Osteocyte (in vitro differentiated cells): Measurements from ENCODE around the gene CCT7. TPM values are rescaled to one million over a fixed set of nuclear protein-coding genes. Genes with fewer than 3 reads are reported as not detected.

ENCODE experiments used
- DNase-seq: peaks from one replicate; pipeline ENCODE4 v3.0.0; 2021; ENCODE audit warnings: mixed read lengths; ENCODE audit not compliant: unreplicated experiment; ENCODE audit errors: extremely low spot score
- H3K27ac Mint-ChIP-seq: one replicate; pipeline ENCODE4 v1.8.0; 2021; ENCODE audit warnings: mild to moderate bottlenecking, mixed read lengths; ENCODE audit not compliant: unreplicated experiment
- H3K27me3 Mint-ChIP-seq: one replicate; pipeline ENCODE4 v1.8.0; 2021; ENCODE audit warnings: mixed read lengths; ENCODE audit not compliant: unreplicated experiment
- H3K36me3 Mint-ChIP-seq: one replicate; pipeline ENCODE4 v1.8.0; 2021; ENCODE audit warnings: mixed read lengths; ENCODE audit not compliant: unreplicated experiment
- H3K4me1 Mint-ChIP-seq: one replicate; pipeline ENCODE4 v1.8.0; 2021; ENCODE audit warnings: mixed read lengths; ENCODE audit not compliant: unreplicated experiment
- H3K4me3 Mint-ChIP-seq: one replicate; pipeline ENCODE4 v1.8.0; 2021; ENCODE audit warnings: mild to moderate bottlenecking, moderate library complexity, mixed read lengths; ENCODE audit not compliant: unreplicated experiment
- H3K9me3 Mint-ChIP-seq: one replicate; pipeline ENCODE4 v1.8.0; 2021; ENCODE audit warnings: mixed read lengths; ENCODE audit not compliant: unreplicated experiment
- total RNA-seq: library from RNA; stranded (reverse); gene quantifications from 2 replicates; pipeline ENCODE4 v1.2.1, GENCODE V29; 2021
- TF ChIP-seq, protein P1 (sequence below): fragments of 200-600 bp; sonication (generic); IDR thresholded peaks from 2 replicates; pipeline ENCODE4 v1.5.0; 2021; ENCODE audit warnings: antibody characterized with exemption, mild to moderate bottlenecking, moderate library complexity

The CCT7 gene
- total RNA-seq, 1 donor from 2014 or later: 216 TPM

DNA sequence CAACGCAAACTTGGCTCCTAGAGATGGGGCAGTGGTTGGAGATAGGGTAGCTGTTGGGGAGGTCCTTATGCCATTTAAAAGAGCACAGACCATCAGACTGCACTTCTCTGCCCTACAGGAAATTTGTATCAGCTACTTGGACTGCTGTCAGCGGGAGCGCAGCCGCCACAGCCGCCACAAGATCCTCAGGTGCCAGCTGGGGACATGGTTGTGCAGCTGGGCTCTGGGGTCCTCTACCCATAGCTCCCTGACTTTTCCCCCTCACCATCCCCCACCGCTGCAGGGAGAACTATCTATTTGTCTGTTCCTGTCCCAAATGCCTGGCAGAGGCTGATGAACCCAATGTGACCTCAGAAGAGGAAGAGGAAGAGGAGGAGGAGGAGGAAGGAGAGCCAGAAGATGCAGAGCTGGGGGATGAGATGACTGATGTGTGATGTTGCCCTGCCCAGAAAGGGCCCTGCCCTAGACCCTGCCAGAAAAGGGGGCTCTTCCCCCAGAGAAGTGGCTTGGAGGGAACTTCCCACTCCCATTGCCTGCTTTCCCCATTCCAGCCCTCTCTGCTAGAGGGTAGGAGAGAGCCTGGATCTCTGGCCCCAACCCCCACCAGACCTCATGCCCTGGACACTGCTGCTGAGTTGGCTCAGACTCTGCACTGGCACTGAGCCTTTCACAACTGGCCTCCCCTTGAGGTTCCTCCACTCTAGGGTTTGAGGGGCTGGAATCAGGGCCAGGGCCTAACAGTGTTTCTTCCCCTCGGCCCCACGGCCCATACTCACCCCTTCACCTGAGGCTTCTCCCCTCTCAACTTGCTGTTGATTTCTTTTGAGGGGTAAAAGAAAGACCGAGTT, 8.4 kb upstream of the CCT7 start:
- H3K4me1 Mint-ChIP-seq: no peaks in the 10 kb centered on the region
- H3K9me3 Mint-ChIP-seq: no peaks in the 10 kb centered on the region
- no peak overlapping the region for H3K4me3 Mint-ChIP-seq
- peaks cover 6% of the 10 kb centered on the region for H3K36me3 Mint-ChIP-seq
- no peak for DNase-seq
- TF ChIP-seq, protein P1, sequence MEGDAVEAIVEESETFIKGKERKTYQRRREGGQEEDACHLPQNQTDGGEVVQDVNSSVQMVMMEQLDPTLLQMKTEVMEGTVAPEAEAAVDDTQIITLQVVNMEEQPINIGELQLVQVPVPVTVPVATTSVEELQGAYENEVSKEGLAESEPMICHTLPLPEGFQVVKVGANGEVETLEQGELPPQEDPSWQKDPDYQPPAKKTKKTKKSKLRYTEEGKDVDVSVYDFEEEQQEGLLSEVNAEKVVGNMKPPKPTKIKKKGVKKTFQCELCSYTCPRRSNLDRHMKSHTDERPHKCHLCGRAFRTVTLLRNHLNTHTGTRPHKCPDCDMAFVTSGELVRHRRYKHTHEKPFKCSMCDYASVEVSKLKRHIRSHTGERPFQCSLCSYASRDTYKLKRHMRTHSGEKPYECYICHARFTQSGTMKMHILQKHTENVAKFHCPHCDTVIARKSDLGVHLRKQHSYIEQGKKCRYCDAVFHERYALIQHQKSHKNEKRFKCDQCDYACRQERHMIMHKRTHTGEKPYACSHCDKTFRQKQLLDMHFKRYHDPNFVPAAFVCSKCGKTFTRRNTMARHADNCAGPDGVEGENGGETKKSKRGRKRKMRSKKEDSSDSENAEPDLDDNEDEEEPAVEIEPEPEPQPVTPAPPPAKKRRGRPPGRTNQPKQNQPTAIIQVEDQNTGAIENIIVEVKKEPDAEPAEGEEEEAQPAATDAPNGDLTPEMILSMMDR: no peak
- H3K27ac Mint-ChIP-seq: no peak overlapping the region
- no peaks in the 10 kb centered on the region for H3K27me3 Mint-ChIP-seq

DNA sequence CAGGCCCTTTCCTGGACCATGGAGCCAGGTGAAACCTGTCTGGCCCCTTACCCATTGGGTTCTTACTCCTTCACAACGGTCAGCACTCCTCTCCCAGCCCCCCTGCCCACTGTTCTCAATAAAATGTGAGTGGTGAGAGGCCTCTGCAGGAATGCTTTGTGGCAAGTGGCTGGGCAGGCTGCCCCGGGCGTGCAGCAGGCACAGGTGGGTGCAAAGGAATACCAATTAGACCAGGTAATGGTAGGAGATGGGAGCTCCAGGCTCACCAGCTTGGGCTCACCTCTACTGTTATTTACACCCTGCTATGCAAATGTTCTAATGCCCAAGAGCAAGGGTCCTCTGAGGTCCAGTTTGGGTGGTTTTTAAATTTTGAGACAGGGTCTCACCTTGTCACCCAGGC, 7.0 kb upstream of the CCT7 start:
- no peaks in the 10 kb centered on the region for H3K4me1 Mint-ChIP-seq
- H3K27me3 Mint-ChIP-seq: no peaks in the 10 kb centered on the region
- no peak overlapping the region for H3K4me3 Mint-ChIP-seq
- H3K36me3 Mint-ChIP-seq: no peaks in the 10 kb centered on the region
- H3K27ac Mint-ChIP-seq: no peak overlapping the region
- DNase-seq: no peak
- no peaks in the 10 kb centered on the region for H3K9me3 Mint-ChIP-seq
- TF ChIP-seq, protein P1: no peak

DNA sequence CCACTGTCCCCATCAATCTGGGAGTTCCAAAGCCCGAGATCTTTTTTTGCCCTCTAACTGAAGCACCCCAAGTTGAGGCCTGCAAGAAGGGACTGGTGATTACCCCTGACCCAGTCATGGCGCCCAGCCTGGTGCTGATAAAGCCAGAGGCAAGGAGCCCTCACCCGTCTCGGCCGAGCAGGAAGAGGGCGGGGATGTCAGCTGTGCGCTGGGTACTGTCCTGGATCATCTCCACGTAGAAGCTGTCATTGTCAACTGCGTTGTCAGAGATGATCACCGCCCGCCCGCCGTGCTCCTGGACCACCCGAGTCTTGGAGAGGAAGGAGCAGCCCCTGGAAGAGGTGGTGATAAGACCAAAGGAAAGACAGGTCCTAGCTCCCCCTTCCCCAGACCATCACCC, 5.5 kb upstream of the CCT7 start:
- no peaks in the 10 kb centered on the region for H3K27me3 Mint-ChIP-seq

DNA sequence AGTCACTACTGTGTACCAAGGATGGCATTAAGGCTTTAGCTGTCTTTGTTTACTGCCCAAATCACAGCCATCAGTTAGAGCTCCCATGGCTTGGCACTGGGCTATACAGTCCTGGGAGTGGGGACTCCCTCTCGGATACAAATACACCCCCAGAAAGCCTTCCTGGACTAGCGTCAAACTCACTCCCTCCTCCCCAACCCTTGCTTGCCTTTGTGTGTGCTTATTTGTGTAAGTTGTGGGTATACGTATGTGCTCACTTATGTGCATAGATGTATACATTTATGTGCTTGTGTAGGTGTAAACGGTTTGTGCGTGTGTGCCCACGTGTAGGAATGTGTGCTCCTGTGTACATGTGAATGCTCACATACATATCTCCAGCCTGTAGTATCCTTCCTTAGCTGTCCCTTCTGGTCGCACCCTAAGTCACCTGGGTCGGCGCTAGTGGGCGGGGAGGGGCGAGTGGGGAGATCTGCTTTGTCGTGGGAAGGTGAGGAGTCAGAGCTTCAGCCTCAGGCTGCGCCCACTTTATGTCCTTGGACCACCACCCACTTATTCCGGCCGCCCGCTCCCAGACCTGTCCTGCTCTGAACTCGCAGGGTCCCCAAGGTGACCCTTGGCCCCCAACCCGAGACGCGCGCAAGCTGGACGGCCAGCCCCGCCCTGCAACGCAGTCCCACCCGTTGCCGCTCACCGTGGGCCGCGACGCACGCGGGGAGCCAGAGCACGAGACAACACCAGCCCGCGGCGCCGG, 1.5 kb upstream of the CCT7 start:
- H3K27me3 Mint-ChIP-seq: no peaks in the 10 kb centered on the region
- H3K36me3 Mint-ChIP-seq: no peaks in the 10 kb centered on the region
- DNase-seq: no peak

More for the DNA sequence above, 5.5 kb upstream of the CCT7 start:
- no peaks in the 10 kb centered on the region for H3K36me3 Mint-ChIP-seq
- H3K9me3 Mint-ChIP-seq: no peaks in the 10 kb centered on the region
- H3K4me3 Mint-ChIP-seq: no peak overlapping the region
- no peaks in the 10 kb centered on the region for H3K4me1 Mint-ChIP-seq
- TF ChIP-seq, protein P1: no peak
- DNase-seq: no peak
- H3K27ac Mint-ChIP-seq: no peak overlapping the region

More for the DNA sequence above, 1.5 kb upstream of the CCT7 start:
- Mint-ChIP-seq H3K4me1 (peaks cover 23% of the 10 kb centered on the region), H3K9me3 (no peaks in the 10 kb centered on the region), H3K4me3 (peak overlapping the region; percentile 94), H3K27ac (no peak overlapping the region)
- TF ChIP-seq, protein P1: no peak
